CD4-positive, alpha-beta T cell treated with Interleukin-1 beta for 1 hour (primary cell): Measurements from ENCODE around the gene CD300LD.
"Not testable (repeated sequence)": the region's sequence is repeated elsewhere in the genome, so short reads cannot be mapped to it uniquely, and the experiment has no call there.

Experiments
- DNase-seq, 2 donors: peaks; one replicate each; pipeline ENCODE4 v3.0.0-alpha.2; 2020 to 2022

The CD300LD gene

GRCh38 chr17:74605361-74605760, 13.3 kb upstream of the CD300LD start:
- no peak for DNase-seq

DNA sequence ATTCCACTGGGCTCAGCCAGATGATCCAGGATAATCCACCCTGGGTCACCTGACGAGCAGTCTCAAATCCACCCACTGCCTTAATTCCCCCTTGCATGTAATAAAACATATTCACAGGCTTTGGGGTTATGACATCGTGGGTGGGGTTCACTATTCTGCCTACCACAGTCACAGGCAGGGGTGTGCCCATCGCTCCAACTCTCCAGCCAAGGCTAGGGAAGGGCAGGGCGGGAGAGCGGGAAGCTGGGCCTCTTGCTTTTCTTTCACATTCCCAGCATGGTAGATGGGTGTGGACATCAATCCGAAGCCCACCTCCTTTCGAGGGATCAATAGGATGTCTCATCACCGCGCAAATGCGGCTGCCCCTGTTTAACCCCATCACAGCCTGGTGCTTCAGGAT, 12.7 kb upstream of the CD300LD start:
- DNase-seq: no peak

DNA sequence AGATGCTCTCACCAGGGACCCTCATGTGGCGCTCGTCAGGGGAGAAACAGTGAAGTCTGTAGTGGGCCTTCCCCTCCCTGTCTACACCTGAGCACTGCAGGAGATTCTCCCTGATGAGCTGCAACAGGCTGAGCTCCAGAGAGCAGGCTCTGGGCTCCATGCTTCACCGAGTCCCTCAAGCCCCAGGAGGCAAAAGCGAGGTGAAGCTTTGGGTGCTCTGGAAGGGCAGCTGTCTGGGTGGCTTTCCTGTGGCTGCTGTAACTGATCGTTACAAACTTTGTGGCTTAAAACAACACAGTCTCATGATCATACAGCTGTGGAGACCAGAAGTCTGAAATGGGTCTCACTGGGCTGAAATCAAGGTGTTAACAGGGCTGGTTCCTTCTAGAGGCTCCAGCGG, 12.1 kb upstream of the CD300LD start:
- no peak for DNase-seq

DNA sequence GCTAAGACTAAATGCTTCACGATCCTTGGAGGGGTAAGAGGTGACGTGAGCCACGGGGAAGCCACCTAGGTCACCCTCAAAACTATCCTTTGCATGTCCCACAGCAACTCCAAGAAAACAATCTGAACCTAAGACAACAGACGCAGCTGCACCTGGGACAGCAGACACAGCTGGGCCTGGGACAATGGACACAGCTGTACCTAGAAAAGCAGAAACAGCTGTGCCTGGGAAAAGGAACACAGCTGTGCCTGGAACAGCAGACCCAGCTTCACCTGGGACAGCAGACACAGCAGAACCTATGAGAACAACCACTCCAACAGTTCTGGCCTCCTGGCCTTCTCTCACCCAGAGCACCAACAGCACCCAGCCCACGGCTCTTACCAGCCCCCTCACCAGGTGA, 11.7 kb upstream of the CD300LD start:
- no peak for DNase-seq

DNA sequence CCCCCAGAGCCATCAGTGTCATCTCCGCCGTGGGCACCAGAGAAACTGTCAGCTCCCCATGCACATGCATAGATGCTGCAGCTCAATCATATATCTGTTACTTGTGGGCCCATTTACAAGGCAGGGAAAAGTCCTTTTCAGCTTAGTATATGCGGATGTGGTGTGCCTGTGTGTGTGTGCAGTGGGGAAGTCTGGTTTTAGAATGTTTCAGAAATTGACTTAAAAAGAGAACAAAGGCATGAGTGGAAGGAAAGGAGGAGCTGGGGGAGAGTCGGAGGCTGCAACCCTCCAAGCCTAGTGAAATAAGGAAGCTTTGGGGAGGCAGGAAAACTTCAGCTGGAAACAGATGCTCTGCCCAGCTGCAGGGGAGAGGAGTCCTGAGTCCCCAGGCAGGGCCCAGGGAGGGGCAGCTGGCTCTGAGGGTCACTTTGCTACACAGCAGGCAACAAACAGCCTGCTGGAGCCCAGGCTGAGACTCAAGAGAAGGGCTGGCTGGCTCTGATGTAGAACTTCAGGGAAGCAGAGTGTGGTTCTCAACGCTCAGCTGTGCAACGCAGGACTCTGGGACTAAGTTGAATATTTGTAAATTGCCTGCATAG, 11.1 kb upstream of the CD300LD start:
- DNase-seq: no peak

- peak in 1 of 2 donors; percentile 41 for DNase-seq
Measured at GRCh38 chr17:74601944-74602572, 10.0 kb upstream of the CD300LD start.

DNA sequence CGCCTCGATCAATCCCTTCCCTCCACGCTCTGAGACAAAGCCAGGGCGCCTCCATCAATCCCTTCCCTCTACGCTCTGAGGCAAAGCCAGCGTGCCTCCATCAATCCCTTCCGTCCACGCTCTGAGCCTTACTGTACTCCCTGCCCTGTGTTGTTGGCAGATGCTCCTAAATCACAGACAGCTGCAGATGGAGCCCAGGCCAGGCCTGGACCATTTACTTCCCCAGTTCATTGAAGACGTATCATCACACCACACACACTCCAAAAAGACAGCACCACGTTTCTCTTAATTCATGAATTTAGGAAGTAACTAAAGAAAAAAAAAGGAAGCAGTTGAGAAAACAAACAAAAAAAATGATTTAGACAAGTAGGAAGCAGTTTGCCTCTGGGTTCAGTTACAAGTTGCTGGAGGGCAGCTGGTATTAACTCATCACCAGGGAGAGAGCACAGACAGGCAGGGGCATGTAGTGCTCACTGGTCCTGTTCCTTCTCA, 7.4 kb upstream of the CD300LD start:
- peak in 1 of 2 donors; percentile 36 for DNase-seq

DNA sequence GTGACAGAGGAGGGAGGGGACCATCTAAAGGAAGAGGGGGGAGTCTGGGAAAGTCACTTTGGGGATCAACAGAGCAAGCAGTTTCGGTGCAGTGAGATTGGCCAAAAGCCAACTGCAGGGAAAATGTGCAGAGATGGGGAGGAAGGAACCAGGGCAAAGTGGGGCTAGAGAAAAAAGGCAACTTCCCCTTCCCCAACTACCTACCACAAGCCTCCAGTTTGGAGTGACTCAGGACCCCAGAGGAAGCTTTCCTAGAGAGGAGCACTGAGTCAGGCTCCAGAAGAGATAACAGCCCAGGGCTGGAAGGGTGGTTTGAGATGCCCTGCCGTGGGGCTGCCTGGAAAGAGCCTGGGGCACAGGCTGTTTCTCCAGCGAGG, 6.9 kb upstream of the CD300LD start:
- DNase-seq: no peak

DNA sequence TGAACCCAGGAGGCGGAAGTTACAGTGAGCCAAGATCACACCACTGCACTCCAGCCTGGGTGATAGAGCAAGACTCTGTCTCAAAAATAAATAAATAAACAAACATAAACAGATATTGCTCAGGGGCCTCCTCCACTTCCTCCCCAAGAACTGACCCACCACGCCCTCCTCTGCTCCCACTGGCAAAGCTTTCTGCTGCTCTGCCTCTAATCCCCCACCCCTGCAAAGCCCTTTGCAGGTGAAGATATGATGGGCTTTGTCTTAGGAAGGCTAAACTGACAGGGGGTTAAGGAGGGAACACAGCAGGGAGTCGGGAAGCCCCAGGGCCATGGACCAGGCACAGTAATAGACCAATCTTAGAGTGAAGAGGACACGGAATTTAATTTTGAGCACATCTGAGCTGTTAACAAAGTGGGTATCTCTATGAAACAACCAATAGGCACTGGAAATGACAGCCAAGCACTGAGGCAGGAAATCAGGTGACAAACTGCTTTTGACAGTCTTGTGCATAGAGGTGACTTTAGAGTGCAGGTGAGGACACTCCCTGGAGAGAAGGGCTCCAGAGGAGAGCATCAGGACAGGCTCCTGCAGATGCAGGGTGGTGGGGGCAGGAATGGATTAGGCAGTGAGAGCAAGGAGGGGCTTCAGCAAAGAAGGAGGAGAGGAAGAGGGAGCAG, 6.4 kb upstream of the CD300LD start:
- DNase-seq: no peak

- DNase-seq: no peak
Measured at GRCh38 chr17:74597069-74597790, 5.1 kb upstream of the CD300LD start.

DNA sequence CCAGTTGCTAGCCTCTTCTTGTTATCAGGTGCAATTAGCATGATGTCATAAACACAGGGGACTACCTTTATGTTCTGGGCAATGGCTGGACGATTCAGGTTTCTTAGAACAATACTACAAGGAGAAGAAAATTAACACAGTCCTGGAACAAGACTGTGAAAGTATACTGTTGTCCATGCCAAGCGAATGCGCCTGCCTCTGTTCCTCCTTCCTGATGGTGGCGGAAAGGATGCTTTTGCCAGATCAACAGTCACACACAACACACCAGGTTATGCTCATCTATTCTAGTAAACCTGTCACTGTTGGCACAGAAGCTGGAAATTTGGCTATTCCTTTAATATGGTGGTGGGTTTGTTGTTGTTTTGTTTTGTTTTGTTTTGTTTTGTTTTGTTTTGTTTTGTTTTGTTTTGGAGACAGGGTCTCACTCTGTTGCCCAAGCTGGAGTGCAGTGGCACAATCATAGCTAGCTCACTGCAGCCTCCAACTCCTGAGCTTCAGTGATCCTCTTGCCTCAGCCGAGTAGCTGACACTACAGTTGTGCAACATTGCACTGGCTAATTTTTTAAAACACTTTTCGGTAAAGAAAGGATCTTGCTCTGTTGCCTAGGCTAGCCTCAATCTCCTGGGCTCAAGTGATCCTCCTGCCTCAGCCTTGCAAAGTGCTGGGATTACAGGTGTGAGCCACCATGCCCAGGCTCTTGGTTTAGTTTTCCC, 3.1 kb upstream of the CD300LD start:
- DNase-seq: no peak

DNA sequence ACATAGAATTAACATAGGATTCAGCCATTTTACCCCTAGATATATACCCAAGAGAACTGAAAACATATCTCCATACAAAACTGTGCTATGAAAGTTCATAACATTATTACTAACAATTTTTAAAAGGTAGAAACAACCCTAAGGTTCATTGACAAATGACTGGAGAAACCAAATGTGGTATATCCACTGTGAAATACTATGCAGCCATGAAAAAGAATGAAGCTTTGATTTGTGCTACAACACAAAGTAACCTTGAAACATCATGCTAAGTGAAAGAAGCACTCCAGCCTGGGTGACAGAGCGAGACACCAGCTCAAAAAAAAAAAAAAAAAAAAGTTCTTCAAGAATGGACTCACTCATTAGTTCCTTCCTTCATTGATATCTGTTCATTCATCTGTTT, 580 bp downstream of the CD300LD start:
- DNase-seq: no peak

- no peak for DNase-seq
Measured at GRCh38 chr17:74585711-74586110, 6.4 kb downstream of the CD300LD start.

DNA sequence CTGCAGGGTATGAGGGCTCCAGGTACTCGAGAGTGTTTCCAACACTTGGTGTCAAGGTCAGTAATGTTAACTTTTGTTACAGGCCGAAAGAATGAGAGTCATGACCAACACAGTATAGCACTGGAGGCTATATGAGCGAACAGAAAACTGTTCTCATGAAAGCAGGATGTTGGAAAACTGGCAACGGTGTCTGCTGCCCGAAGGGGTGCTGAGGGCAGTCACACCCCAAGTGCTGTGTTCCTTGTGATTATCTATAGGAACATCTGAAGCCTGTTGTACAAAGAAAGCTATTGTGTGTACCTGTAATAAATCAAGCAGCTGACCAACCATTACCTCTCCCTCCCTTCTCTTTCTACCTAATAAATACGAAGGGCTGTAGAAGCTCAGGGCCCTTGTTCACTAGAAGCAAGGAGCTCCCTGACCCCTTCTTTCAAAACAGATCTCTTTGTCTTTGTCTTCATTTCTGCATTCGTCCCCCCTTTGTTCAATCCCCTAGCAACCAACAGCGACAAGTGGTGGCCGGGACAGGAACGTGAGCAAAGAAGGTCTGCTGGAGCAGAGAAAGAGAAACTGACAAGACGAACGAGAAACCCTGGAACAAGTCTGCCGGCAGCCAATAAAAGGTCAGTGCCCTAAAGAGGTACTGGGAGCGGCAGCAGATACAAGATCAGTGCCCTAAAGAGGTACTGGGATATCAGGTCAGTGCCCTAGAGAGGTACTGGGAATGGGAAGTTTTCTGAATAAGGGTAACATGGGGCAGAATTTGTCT, 7.6 kb downstream of the CD300LD start:
- DNase-seq: no peak

- DNase-seq: no peak
Measured at GRCh38 chr17:74582633-74583032, 9.4 kb downstream of the CD300LD start.

DNA sequence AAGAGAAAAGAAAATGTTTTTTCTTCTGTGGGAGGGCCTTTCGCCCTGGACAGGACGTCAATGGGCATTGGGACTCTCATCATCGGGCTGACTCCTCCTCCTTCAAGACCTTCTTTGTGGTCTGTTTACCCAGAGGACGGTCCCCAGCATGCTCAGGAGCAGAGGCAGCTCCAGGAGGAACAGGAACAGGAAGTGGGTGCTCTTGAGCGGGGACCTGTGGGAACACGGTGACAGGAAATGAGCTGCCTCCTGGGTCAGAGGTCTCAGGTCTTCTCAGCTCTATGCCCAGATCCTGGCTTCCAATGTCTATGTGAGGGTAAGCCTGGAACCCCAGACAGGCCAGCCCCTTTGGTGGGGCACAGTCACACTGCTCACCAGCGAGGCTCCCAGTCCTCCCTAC, 12.2 kb downstream of the CD300LD start:
- no peak for DNase-seq

DNA sequence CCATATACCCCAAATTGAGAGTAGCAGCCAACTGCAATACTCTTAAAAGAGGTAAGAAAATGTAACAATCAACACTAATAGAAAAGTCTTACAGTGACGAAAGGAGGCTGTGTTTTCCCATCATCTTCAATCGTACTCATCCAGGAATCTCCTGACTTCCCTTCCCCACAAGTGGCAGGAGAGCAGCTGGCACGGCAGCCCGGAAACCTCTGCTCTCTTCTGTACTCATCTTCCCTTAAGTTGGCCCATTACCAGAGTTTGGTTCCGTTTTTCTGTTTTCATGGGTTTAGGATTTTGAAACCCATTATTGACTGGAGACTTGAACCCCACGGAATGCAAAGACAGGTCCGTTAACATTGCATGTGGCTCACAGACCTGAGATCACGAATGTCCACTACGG, 13.1 kb downstream of the CD300LD start:
- DNase-seq: no peak

DNA sequence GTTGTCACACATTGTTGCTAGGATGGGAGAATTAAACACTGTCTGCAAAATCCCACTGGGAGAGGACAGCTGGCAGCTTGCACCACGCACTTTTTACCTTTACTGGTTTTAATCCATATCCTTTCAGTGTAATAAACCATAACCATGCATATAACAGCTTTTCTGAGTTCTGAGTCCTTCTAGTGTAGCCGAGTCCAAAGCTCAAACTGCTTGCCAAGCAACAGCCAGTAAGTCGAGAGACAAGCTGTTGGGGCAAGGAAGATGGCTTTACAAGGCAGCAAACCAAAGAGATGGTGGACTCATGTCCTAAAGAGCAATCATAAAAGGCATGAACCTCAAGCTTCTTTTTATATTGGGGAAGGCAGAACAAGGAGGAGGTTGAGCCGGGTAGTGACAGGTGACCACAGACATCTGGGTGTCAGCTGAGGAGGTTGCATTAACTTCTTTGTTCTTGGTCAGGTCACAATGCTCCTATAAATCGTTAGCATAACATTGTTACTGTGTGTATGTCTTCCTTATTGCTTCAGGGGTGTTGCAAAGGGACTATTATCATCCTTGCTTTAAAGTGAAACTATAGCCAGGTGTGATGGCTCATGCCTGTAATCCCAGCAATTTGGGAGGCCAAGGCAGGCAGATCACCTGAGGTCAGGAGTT, 17.5 kb downstream of the CD300LD start:
- DNase-seq: no peak

DNA sequence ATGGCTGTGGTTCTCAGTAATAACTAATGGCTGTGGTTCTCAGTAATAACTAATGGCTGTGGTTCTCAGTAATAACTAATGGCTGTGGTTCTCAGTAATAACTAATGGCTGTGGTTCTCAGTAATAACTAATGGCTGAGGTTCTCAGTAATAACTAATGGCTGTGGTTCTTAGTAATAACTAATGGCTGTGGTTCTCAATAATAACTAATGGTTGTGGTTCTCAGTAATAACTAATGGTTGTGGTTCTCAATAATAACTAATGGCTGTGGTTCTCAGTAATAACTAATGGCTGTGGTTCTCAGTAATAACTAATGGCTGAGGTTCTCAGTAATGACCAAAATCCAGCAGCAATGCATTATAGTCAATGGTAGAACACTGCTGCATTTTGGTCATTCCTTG, 18.4 kb downstream of the CD300LD start:
- DNase-seq: not testable (repeated sequence)

DNA sequence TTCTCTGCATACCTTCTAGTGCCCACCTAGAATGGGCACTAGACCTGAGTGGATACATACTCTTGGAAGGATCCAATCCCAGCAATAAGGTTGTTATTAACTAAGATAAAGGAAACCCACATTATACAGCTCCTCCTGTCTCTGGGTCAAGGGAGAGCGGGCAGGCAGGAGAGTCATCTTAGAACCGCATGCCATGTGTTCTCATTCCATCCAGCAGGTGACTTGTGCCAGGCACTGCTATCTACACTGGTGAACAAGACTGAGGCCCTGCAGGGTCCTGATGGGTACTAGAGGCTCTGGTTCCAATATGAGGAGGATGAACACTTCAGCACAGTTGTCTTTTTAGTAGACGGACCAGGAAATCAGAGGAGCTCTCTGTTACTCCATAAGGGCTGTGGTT, 18.9 kb downstream of the CD300LD start:
- no peak for DNase-seq

- DNase-seq: peak in 1 of 2 donors; percentile 5
Measured at GRCh38 chr17:74571621-74572270, 20.3 kb downstream of the CD300LD start.
